Retinal pigment epithelial cell (primary cell): ENCODE measurements around the gene BBS9.

Experiments used
- DNase-seq: peaks from one replicate; pipeline ENCODE4 v3.0.0-alpha.2; 2010; ENCODE audit warnings: low read depth
- H3K4me3 ChIP-seq: 2 replicates; pipeline ENCODE4 v1.5.1; 2011; ENCODE audit warnings: mild to moderate bottlenecking, low read length, control low read depth, moderate library complexity
- CTCF ChIP-seq: conservative IDR thresholded peaks from 2 replicates; pipeline ENCODE4 v1.5.1; 2011; ENCODE audit warnings: low read depth, low read length, control low read depth, inconsistent platforms

BBS9 gene

DNA sequence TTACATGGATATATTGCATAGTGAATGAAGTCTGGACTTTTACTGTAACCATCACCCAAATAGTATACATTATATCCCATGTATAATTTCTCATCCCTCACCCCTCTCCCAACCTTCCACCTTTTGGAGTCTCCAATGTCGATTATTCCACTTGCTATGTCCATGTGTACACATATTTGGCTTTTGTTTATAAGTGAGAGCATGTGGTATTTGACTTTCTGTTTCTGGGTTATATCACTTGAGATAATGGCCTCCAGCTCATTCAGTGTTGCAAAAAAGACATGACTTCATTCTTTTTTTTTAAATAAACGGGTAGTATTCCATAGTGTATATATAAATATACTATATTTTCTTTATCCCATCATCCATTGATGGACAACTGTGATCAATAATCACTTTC lies 487.4 kb downstream of the BBS9 start:
- no peak for TF ChIP-seq CTCF
- no peak overlapping the region for H3K4me3 ChIP-seq
- no peak for DNase-seq

GRCh38 chr7:33619264-33619663 lies 489.9 kb downstream of the BBS9 start:
- H3K4me3 ChIP-seq, result no peak overlapping the region
- DNase-seq, result no peak
- TF ChIP-seq CTCF, result no peak

DNA sequence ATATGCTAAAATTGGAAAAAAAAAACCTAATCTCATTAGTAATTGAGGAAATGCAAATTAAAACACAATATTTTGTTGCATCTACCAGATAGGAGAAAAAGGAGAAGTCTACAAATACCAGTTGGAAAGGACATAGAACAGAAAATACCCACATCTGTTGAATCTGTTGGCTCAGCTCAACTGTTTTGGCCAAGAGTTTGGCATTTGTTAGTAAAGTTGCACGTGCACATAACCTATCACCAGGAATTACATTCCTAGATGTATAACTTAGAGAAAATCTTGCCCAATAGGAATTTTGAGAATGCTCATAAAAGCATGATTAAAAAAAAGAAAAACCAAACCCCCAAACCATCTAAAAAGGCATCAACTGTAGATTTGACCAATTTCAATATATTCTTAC lies 493.9 kb downstream of the BBS9 start:
- no peak for DNase-seq
- no peak overlapping the region for H3K4me3 ChIP-seq
- TF ChIP-seq CTCF, result no peak

- no peak for TF ChIP-seq CTCF
- H3K4me3 ChIP-seq, result no peak overlapping the region
- DNase-seq, result no peak
These were observed 494.9 kb downstream of the BBS9 start for GRCh38 chr7:33624215-33624614.

DNA sequence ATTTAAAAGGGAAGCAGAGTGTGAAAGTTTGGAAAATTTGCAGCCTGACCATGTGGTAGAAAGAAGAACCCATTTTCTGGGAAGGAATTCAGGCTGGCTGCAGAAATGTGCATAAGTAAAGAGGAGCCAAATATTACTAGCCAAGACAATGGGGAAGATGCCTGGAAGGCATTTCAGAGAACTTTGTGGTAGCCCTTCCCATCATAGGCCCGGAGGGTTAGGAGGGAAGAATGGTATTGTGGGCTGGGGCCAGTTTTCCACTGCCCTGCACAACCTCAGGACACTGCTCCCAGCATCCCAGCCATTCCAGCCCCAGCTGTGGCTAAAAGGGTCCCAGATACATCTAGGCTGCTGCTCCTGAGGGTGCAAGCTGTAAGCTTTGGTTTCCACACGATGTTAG lies 497.5 kb downstream of the BBS9 start:
- TF ChIP-seq CTCF, result no peak
- DNase-seq, result no peak
- H3K4me3 ChIP-seq, result no peak overlapping the region

DNA sequence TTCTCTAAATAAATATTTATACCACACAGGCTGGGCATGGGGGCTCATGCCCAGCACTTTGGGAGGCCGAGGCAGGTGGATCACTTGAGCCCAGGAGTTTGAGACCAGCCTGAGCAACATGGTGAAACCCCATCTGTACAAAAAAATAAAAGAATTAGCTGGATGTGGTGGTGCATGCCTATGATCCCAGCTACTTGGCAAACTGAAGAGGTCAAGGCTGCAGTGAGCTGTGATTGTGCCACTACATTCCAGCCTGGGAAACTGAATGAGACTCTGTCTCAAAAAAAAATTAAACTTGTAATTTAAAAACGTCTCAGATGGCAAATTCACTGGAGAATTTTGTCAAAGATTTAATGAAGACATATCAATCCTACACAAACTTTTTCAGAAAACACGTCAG lies 498.4 kb downstream of the BBS9 start:
- DNase-seq, result no peak
- H3K4me3 ChIP-seq, result no peak overlapping the region
- no peak for TF ChIP-seq CTCF

GRCh38 chr7:33628894-33629293 lies 499.5 kb downstream of the BBS9 start:
- no peak for TF ChIP-seq CTCF
- H3K4me3 ChIP-seq, result no peak overlapping the region
- no peak for DNase-seq
